Measurements from ENCODE around the gene ABCC8.

DNA sequence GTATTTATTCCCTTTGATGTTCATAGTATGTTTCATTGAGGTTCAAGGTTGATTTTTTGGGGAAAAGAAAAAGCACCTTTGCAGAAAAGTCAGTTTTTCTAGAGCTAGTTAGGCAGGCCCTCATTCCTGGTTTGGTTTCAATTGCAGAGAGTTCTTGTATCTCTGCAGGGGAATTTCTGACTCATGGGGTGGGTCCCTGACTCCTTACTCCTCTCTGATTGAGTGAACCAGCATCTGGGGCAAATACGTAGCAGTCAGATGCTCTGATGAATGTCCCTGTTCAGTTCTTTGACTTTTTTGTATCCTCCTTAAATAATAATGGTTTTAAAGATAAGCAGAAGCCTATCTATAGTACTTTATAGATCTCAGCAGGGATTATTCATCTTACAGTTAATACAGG lies 132.7 kb downstream of the ABCC8 start:
- TF ChIP-seq POLR2AphosphoS5 (IDR thresholded peaks at IDR 0.05), result no peak
- TF ChIP-seq, protein P1, sequence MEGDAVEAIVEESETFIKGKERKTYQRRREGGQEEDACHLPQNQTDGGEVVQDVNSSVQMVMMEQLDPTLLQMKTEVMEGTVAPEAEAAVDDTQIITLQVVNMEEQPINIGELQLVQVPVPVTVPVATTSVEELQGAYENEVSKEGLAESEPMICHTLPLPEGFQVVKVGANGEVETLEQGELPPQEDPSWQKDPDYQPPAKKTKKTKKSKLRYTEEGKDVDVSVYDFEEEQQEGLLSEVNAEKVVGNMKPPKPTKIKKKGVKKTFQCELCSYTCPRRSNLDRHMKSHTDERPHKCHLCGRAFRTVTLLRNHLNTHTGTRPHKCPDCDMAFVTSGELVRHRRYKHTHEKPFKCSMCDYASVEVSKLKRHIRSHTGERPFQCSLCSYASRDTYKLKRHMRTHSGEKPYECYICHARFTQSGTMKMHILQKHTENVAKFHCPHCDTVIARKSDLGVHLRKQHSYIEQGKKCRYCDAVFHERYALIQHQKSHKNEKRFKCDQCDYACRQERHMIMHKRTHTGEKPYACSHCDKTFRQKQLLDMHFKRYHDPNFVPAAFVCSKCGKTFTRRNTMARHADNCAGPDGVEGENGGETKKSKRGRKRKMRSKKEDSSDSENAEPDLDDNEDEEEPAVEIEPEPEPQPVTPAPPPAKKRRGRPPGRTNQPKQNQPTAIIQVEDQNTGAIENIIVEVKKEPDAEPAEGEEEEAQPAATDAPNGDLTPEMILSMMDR (IDR thresholded peaks at IDR 0.05), result no peak
- TF ChIP-seq POLR2A (IDR thresholded peaks at IDR 0.05), result no peak

Measured in transverse colon (tissue), 4 donors.